GM23248 (cell line): Measurements from ENCODE around the gene SGTA.

Experiments
- EZH2 ChIP-seq: fragments of 200-600 bp; sonication (generic); IDR thresholded peaks from 2 replicates; pipeline ENCODE4 v1.6.1; 2018; ENCODE audit warnings: antibody characterized with exemption, mild to moderate bottlenecking; ENCODE audit not compliant: insufficient read depth, poor library complexity, severe bottlenecking
- EZH2phosphoT487 ChIP-seq: fragments of 200-600 bp; sonication (generic); IDR thresholded peaks from 2 replicates; pipeline ENCODE4 v1.6.1; 2018; ENCODE audit warnings: antibody characterized with exemption, moderate library complexity, mild to moderate bottlenecking, low read depth; ENCODE audit not compliant: insufficient read depth

DNA sequence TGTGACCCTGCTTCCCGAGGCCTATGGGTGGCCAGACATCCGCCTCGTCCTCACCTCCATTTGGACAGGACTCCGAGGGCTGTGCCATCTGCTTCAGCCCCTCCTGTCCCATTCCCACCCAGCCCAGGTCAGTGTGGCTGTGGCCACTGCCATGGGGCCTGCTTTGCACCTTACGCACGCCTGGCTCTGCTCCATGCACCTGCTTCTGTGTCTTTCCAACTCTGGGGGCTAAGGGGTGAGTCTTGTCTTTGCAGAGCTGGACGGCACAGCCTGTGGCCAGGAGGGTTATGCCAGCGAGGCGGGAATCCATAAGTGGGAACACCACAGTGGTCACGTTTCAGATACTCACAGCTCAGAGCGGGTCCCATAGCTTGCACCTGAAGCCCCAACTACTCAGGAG is 31.4 kb upstream of the SGTA start:
- TF ChIP-seq EZH2, result no peak
- TF ChIP-seq EZH2phosphoT487, result no peak
